ENCODE results near the gene TMEM181.

DNA sequence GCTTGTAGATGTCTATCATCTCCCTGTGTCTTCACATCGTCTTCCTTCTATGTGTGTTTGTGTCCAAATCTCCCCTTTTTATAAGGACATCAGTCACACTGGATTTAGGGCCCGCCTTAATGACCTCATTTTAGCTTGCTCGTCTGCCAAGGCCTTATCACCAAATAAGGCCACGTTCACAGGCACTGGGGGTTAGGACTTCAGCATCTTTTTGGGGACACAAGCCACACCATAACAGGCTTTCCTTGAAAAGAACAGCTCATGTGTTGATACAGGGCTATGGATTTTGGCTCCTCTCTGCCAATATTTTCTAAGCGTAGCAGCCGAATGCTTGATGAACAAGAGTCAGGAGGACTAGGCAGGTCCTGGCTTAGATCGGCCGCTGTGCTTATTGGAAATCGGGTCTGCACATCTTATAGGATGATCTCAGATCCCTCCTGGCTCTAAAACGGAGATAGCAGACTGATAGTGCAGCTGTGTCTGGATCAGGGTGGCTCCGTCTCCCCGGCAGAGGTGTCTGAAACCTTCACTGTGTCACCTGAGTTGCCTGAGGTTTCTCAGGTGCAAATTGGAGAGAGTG is 16.2 kb upstream of the TMEM181 start:
- TF ChIP-seq, protein P1, sequence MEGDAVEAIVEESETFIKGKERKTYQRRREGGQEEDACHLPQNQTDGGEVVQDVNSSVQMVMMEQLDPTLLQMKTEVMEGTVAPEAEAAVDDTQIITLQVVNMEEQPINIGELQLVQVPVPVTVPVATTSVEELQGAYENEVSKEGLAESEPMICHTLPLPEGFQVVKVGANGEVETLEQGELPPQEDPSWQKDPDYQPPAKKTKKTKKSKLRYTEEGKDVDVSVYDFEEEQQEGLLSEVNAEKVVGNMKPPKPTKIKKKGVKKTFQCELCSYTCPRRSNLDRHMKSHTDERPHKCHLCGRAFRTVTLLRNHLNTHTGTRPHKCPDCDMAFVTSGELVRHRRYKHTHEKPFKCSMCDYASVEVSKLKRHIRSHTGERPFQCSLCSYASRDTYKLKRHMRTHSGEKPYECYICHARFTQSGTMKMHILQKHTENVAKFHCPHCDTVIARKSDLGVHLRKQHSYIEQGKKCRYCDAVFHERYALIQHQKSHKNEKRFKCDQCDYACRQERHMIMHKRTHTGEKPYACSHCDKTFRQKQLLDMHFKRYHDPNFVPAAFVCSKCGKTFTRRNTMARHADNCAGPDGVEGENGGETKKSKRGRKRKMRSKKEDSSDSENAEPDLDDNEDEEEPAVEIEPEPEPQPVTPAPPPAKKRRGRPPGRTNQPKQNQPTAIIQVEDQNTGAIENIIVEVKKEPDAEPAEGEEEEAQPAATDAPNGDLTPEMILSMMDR (IDR thresholded peaks at IDR 0.05): no peak
- TF ChIP-seq POLR2A (IDR thresholded peaks at IDR 0.05; ENCODE audit: low read depth): no peak
- TF ChIP-seq POLR2AphosphoS5 (IDR thresholded peaks at IDR 0.05): no peak

All from esophagus muscularis mucosa (tissue), 3 donors.